Stimulated activated CD4-positive, alpha-beta T cell treated with anti-CD3 and anti-CD28 coated beads, Interleukin-4, amount 100 ng/mL, for 1 hour (primary cell): ENCODE data around the gene UGT1A8.
A peak's percentile ranks its signal among the peaks of the same experiment; 100 is the strongest.
"Not testable (repeated sequence)": the region's sequence is repeated elsewhere in the genome, so short reads cannot be mapped to it uniquely, and the experiment has no call there.

Experiments
- DNase-seq: peaks from one replicate; pipeline ENCODE4 v3.0.0-alpha.2; 2020

UGT1A8 gene

DNA sequence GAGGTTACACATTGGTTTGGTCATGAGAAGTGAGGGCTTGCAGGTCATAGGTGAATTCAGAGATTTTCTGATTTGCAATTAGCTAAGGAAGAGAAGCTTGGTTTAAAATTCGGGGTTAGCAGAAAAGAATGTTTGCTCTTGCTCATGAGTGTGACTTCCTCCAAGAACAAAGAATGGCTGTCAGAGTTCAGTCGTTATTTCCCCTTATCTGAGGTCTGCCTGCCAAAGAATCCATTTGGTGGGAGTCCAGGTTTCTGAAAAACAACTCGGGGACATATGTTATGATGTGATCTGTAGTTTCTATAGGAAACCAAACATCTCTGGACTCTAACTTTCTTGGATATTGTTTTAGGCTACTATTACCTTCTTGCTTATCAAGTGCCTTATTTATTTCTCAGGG is 72.1 kb downstream of the UGT1A8 start:
- no peak for DNase-seq

DNA sequence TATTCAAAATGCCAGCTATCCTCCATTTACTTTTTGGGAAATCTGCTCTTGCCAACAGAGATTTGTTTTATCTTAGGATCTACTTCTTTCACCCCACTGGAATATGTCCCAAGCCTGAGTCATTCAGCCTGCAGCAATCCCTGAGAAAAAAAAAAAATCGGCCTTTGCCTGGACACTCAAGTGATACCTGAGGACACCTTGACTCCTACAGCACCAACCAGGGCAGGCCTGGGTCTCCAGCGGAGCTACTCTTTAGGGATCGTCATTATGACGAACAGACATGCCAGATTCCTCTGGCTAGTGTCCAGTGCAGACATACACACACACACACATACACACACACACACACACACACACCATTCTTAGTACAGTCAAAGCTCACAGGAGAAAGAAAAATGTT is 73.0 kb downstream of the UGT1A8 start:
- DNase-seq, result no peak

DNA sequence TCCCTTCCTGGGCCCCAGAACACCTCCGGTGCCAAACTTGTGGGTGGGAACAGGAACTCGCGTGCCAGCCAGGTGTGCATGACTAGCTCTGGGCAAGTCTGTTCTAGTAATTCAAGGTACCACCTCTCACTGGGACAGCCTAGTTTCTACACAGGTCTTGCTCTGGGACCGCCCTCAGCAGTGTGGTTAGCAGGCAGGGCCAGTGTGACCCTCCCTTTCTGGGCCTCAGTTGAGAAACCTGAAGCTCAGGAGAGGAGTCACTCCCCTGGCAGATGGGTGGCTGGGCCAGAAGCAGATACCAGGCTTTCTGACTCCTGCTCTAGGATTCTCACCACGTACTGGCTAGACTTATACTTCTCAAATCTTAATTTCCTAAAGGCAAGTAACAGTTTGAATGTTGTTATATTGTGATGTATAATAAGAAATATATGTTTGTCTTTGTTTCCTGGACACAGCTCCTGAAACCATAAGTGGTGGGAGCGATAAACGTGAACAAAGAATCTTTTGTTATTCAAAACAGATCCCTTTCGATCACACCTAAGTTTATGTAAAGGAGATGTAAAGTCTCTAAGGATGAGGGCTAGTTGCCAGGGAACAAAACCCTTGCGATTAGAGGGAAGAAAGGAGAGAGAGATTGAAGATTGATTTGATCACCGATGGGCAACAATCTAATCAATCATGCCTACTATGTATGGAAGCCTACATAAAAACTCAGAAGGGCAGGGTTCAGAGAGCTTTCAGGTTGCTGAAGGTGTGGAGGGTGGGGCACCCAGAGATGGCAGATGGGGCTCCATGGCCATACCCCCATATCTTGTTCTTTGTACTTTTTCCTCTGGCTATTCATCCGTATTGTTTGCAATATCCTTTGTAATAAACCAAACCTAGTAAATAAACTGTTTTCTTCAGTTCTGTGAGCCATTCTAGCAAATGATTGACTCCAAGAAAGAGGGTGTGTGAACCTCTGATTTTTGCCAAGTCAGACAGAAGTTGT is 74.3 kb downstream of the UGT1A8 start:
- no peak for DNase-seq

DNA sequence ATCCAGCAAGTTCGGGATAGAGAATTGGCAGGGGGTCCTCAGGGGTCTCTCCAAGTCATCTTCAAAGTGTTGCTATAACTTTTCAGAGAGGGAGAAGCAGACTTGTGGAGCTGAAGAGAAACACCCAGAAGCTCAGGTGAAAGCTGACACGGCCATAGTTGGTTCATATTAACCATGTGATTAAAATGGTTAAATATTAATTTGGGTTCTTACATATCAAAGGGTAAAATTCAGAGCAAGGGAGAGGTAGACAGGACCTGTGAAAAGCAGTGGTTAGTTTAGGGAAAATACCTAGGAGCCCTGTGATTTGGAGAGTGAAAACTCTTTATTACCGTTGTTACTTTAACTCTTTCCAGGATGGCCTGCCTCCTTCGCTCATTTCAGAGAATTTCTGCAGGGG is 75.2 kb downstream of the UGT1A8 start, which contains the start of gene UGT1A6:
Gene UGT1A6, plus strand, starts transcription at position 243 of the 400 bp plus-strand sequence. Its CDS starts 115 bp downstream, at position 358.
- DNase-seq, result no peak

DNA sequence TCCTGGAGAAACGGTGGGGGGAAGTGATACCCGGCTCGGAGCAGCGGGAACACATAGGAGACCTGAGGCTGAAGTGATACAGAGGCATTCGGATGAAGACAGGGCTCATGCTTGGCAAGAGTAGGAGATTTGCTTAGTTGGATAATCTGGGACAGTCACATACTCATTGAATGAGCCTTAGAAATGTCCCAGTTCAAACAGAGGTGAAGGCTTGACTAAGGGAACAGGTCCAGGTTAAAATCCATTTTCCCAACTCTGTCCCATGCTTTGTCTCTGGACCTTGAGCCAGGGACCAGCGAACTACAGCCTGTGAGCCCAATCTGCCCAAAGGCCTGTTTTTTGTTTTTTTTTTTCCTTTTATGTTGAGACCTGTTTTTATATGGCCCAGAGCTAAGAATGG is 76.5 kb downstream of the UGT1A8 start:
- no peak for DNase-seq

DNA sequence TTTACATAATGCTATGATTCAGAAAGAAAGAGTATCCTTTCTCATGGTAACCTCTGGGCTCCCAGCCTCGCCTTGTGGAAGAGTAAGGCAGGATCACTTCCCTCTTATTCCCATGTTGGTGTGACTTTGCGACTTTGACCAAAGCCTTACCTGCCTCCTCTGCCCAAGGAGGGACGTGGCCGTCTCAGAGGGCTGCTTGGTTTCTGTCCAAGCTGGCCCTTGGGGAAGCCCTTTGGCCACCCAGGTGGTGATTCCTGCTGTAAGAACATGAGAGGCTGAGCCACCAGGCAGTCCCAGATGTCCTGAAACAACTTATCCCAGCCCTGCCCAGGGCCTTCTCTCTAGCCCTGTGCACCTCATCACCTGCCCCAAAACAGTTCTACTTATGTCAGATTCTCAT is 81.3 kb downstream of the UGT1A8 start:
- no peak for DNase-seq

DNA sequence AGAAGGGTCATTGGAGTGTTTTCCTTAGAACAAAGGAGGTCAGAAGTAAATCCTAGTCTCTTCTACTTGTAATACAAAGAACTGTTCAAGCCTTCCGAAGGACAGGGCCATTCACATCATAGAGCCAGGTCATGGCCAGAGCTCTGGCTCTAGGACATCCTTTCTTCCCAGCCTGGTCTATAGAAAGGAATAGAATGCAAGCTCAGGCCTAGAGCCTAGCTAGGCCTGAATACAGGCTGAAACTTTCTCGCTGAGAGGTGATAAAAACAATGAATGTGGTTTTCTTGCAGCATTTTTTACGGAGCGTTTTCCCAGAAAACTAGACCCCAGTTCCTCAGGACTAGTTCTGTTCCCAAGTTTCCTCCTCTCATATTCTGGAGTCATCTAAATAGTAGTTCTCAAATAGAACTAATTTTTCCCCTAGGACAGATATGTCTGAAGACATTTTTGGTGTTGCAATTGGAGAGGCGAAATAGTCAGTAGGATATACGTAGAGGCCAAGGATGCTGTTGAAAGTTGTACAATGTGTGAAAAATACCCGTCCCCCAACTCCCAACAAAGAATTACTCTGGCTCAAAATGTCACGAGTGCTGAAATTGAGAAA is 82.1 kb downstream of the UGT1A8 start:
- DNase-seq, result no peak

DNA sequence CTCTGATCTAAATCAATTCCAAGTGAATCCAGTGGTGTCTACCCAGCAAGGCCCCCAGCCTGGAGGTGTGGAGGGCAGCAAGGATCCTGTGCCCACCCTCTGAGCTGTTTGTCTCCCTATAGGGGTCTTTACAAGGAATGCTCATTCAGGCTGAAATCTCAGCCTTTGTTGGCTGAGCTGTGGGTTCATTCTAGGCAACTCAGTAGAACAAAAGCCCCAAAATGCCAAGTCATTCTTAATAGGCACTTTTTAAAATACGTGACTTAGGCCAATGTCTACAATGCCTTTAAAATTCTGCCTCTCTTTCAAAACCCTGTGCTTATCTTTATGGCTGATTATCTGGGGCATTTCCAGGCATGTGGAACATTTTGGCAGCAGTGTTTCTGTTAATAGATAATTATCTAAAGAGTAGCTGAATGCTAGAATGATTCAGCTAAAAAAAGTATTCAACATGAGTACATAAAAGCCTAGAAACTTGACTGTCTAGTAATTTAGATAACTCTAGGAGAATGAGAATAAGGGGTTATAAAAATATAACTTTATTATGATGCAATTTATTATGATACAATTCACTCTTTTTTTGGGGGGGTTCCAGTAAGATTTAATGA is 82.7 kb downstream of the UGT1A8 start:
- no peak for DNase-seq

DNA sequence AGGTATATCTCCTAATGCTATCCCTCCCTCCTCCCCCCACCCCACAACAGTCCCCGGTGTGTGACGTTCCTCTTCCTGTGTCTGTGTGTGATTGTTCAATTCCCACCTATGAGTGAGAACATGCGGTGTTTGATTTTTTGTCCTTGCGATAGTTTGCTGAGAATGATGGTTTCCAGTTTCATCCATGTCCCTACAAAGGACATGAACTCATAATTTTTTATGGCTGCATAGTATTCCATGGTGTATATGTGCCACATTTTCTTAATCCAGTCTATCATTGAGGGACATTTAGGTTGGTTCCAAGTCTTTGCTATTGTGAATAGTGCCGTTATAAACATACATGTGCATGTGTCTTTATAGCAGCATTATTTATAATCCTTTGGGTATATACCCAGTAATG is 83.4 kb downstream of the UGT1A8 start:
- DNase-seq, result not testable (repeated sequence)

DNA sequence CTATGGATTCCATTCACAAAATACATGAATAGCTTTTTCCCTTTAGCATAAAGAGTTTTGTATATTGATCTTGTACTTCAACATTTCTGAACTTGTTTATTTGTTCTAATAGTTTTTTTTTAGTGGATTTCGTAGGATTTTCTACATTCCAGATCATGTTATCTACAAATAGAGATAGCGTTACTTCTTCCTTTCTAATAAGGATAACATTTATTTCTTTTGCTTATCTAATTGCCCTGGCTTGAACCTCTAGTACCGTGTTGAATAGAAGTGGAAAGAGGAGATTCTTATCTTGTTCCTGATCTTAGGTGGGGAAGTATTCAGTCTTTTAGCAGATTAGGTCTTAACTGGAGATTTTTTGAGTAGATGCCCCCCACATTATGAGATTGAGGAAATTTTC is 84.8 kb downstream of the UGT1A8 start:
- no peak for DNase-seq

DNA sequence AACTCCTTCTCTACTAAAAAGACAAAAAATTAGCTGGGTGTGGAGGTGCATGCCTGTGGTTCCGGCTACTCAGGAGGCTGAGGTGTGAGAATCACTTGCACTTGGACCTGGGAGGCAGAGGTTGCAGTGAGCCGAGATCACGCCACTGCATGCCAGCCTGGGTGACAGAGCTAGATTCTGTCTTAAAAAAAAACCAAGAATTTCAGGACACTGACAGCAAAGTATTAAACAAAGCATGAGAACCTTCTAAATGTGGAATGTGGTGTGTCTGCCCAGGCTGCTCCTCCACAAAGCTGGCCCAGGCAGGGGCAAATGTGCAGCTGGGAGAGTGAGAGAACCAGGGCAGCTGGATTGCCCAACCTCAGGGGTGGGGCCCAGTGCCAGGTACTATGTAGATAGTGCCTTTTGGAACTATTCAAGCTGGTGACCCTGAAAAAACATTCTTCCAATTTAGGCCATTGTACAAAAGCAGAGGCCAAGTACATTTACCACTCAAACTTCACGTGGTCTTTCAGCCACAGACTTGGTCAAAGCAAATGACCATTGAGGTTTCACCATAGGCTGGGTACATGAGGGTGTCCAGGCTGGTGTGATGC is 88.6 kb downstream of the UGT1A8 start:
- DNase-seq, result no peak

DNA sequence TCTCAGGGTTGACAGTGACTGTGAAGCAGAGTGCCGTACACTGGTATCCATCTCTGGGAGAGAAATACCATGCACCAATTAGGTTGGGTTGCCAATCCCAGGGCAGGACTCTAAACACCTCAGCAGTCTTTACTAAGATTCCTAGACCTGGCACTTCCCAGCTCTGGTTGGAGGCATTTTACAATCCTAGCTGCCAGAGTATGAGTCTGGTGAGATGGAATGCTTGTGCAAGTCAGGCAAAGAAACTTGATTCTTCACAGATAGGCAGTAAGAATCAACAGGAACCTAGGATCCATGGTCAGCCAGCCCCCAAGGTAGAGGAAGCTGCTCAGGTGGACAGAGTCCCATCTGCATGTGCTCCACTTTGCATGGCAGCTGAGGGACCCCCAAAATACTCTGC is 89.3 kb downstream of the UGT1A8 start:
- no peak for DNase-seq

DNA sequence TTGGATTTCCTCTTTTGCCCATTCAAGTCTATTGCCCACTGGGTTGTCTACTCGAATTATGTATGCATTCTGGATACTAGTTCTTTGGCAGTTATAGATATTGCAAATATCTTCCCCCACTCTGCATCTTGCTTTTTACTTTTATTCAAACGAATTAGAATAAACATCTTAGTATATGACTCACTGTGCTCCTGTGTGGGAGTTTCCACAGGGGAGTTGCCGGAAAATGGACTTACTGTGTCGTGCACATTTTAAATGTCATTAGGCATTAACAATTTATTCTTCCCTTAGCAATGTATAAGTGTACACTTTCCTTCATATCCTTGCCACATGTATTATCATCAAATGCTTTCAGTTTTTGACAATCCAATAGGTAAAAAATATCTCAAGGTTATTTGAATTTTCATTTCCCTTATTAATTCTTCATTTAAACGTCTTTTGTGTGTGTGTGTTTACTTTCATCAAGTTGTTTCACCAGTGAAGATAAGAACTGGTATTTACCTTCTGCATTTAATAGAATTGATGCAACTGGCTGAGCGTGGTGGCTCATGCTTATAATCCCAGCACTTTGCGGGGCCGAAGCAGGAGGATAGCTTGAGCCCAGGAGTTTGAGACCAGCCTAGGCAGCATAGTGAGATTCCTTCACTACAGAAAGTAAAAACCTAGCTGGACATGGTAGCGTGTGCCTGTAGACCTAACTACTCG is 90.7 kb downstream of the UGT1A8 start:
- no peak for DNase-seq

DNA sequence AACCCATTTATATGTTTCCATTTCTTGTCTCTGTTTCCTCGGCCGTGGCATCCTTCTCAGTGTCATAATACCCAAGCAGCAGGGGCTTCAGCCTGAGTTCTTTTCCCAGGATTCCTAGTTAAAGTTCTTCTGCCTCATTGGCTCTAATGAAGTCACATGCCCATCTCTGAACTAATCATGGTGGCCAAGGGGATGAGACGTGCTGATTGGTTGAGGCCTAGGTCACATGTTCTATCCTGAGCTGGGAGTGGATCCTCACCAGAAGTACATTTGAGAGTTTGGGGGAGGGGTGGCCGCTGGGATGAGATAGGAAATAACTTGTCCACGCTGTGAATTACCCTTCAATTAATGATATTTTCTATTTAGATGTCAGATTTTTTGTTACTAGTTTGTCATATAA is 91.5 kb downstream of the UGT1A8 start:
- no peak for DNase-seq

DNA sequence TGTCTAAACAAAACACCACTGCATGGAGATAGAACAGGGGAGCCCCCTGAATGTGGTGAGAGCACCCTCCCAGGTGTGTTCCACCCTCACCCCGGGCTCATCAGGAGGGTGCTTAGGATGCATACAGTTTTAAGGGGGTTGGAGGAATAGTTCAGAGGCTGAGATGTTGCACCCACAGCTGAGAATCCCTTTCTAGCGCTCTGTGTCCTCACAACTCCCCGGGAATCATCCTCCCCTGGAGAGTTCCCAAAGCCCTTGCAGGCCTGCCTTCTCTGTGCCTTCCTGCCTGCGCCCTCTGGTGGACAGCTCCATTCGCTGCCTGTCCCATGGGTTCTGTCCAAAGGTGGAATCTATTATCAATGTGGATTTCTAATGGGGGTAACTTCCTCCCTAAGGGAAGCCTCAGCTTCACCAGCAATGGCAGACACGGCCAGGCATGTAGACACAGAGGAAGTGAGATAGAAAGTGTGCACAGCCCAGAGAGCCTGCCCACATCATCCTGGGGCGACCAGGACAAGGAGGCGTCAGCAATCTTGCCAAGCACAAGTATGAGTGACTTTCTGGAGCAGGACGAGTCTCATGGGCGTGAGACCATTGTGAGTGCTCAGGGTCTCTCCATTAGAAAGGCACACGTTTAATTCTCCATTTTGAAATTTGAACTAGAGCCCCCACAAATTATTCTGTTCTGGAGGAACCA is 94.0 kb downstream of the UGT1A8 start:
- DNase-seq, result peak; percentile 69

DNA sequence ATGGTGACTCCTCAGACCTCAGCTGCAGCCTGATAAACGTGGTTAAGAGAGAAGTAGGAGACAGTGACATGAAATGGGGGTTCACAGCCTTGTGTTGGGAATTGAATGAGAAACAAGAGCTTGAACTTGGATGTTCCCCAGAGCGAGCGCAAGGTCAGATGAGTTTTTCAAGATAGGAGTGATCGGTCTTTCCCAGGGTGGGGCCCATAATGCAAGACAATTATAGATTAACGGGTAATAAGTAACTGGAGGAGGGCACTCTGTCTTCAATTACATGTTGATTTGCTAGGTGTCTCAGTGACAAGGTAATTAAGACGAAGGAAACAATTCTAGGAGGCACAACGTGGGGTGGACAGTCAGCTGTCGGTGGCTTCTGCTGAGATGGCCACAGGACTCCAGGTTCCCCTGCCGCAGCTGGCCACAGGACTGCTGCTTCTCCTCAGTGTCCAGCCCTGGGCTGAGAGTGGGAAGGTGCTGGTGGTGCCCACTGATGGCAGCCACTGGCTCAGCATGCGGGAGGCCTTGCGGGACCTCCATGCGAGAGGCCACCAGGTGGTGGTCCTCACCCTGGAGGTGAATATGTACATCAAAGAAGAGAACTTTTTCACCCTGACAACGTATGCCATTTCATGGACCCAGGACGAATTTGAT is 95.3 kb downstream of the UGT1A8 start, which contains the start of gene UGT1A5:
Gene UGT1A5, plus strand, starts transcription at position 297 of the 651 bp plus-strand sequence. Its CDS starts 85 bp downstream, at position 382.
- no peak for DNase-seq

DNA sequence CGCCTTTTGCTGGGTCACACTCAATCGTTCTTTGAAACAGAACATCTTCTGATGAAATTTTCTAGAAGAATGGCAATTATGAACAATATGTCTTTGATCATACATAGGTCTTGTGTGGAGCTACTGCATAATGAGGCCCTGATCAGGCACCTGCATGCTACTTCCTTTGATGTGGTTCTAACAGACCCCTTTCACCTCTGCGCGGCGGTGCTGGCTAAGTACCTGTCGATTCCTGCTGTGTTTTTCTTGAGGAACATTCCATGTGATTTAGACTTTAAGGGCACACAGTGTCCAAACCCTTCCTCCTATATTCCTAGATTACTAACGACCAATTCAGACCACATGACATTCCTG is 95.8 kb downstream of the UGT1A8 start:
- no peak for DNase-seq

DNA sequence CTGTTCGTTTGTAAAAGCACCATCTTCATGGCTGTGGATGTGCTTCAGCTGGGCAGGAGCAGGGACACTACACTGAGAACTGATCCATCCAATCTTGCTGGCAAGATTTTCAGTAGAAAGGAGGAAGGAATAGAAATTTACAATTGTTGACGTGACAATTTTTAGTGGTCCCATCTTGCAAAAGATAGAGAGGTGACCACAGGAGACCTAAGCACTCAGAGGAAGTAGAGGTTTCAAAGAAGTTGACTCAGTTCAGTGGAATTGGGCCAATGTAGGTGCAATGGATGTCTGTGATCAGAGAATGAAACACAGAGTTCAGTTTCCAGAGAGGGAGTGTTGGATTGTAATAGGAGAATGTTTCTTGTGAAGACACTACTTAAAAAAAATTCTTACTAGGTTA is 96.7 kb downstream of the UGT1A8 start:
- DNase-seq, result no peak

DNA sequence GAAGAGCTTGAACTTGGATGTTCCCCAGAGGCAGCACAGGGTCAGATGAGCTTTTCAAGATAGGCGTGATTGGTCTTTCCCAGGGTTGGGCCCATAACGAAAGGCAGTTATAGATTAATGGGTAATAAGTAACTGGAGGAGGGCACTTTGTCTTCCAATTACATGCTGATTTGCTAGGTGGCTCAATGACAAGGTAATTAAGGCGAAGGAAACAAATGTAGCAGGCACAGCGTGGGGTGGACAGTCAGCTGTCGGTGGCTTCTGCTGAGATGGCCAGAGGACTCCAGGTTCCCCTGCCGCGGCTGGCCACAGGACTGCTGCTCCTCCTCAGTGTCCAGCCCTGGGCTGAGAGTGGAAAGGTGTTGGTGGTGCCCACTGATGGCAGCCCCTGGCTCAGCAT is 101.1 kb downstream of the UGT1A8 start, which contains the start of gene UGT1A4:
Gene UGT1A4, plus strand, starts transcription at position 185 of the 400 bp plus-strand sequence. Its CDS starts 85 bp downstream, at position 270.
- DNase-seq, result no peak

DNA sequence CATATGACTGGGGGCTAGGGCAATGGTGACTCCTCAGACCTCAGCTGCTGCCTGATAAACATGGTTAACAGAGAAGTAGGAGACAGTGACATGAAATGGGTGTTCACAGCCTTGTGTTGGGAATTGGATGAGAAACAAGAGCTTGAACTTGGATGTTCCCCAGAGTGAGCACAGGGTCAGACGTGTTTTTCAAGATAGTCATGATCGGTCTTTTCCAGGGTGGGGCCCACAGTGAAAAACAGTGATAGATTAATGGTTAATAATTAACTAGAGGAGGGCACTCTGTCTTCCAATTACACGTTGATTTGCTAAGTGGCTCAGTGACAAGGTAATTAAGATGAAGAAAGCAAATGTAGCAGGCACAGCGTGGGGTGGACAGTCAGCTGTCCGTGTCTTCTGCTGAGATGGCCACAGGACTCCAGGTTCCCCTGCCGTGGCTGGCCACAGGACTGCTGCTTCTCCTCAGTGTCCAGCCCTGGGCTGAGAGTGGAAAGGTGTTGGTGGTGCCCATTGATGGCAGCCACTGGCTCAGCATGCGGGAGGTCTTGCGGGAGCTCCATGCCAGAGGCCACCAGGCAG is 111.4 kb downstream of the UGT1A8 start, which contains the start of gene UGT1A3:
Gene UGT1A3, plus strand, starts transcription at position 320 of the 579 bp plus-strand sequence. Its CDS starts 85 bp downstream, at position 405.
- no peak for DNase-seq
